Panc1 (cell line): ENCODE measurements around the gene TANGO2. TPM values are rescaled to one million over a fixed set of nuclear protein-coding genes. Genes with fewer than 3 reads are reported as not detected.
"Not testable (repeated sequence)": the region's sequence is repeated elsewhere in the genome, so short reads cannot be mapped to it uniquely, and the experiment has no call there.

Source experiments
- ATAC-seq: fragments of 200-7000 bp; cut with Tn5 transposase; 2 replicates; pipeline ENCODE4 v1.9.1; 2020; ENCODE audit warnings: mild to moderate bottlenecking, moderate library complexity
- BruUV-seq: library from RNA; stranded (reverse); fragments of 400-500 nt; replicated peaks from 2 replicates; lab custom pipeline; 2021; lab: Mats Ljungman, UMichigan
- CTCF ChIA-PET: fragments of 300-600 bp; sonication (Branson Sonifier 250); formaldehyde crosslinking; loops from one replicate; lab custom pipeline; 2022; ENCODE audit warnings: antibody characterized with exemption; lab: Charles Lee
- POLR2A ChIA-PET: fragments of 300-600 bp; sonication (Branson Sonifier 250); formaldehyde crosslinking; loops from one replicate; lab custom pipeline; 2022; ENCODE audit warnings: antibody characterized with exemption; lab: Charles Lee
- DNase-seq: peaks from one replicate; pipeline ENCODE4 v3.0.0-alpha.2; 2010; ENCODE audit warnings: low read depth, low spot score
- H3K27ac ChIP-seq: 2 replicates; pipeline ENCODE4 v1.5.1; 2011; ENCODE audit warnings: mild to moderate bottlenecking, low read length, inconsistent platforms
- H3K27me3 ChIP-seq: fragments of 200-500 bp; sonication (Bioruptor generic); 2 replicates; pipeline ENCODE4 v1.6.0; 2014; ENCODE audit warnings: low read length, inconsistent platforms; ENCODE audit not compliant: control insufficient read depth, insufficient read depth
- H3K36me3 ChIP-seq: fragments of 200-500 bp; sonication (Bioruptor generic); 2 replicates; pipeline ENCODE4 v1.5.1; 2014; ENCODE audit warnings: inconsistent platforms, mild to moderate bottlenecking, low read length, moderate library complexity; ENCODE audit not compliant: control insufficient read depth, insufficient read depth
- H3K4me1 ChIP-seq: 2 replicates; pipeline ENCODE4 v1.5.1; 2011; ENCODE audit warnings: inconsistent platforms, mild to moderate bottlenecking, low read length, moderate library complexity; ENCODE audit not compliant: control insufficient read depth, insufficient read depth
- H3K4me3 ChIP-seq, 2 experiments: 2 replicates each; pipeline ENCODE4 v1.5.1; 2011 to 2012; ENCODE audit warnings: low read depth in 2 of 2, low read length in 2 of 2, mild to moderate bottlenecking in 2 of 2, inconsistent platforms in 1 of 2, moderate library complexity in 1 of 2
- H3K9me3 ChIP-seq: fragments of 200-500 bp; sonication (Bioruptor generic); 2 replicates; pipeline ENCODE4 v1.5.1; 2014; ENCODE audit warnings: low read depth, mild to moderate bottlenecking, inconsistent platforms, low read length, moderate library complexity; ENCODE audit not compliant: control insufficient read depth, insufficient read depth
- CTCF ChIP-seq: fragments of 450-650 bp; IDR thresholded peaks from 2 replicates; pipeline ENCODE4 v1.5.1; 2017; ENCODE audit warnings: mild to moderate bottlenecking
- POLR2AphosphoS5 ChIP-seq: IDR thresholded peaks from 2 replicates; pipeline ENCODE4 v1.6.1; 2012; ENCODE audit warnings: mild to moderate bottlenecking, low read depth, low read length, moderate library complexity
- REST ChIP-seq, 2 experiments: IDR thresholded peaks; 2 replicates each; pipeline ENCODE4 v1.6.1; 2011 to 2012; ENCODE audit warnings: low read depth in 2 of 2, control low read depth in 1 of 2, low read length in 1 of 2, mild to moderate bottlenecking in 1 of 2, moderate library complexity in 1 of 2; ENCODE audit not compliant: insufficient read depth in 1 of 2
- SIN3A ChIP-seq: IDR thresholded peaks from 2 replicates; pipeline ENCODE4 v1.6.1; 2012; ENCODE audit warnings: low read depth, mild to moderate bottlenecking, low read length, moderate library complexity, borderline replicate concordance; ENCODE audit not compliant: insufficient read depth
- TCF7L2 ChIP-seq: IDR thresholded peaks from 2 replicates; pipeline ENCODE4 v1.6.1; 2011; ENCODE audit warnings: mild to moderate bottlenecking, low read depth, low read length, inconsistent platforms
- in situ Hi-C: cut with HindIII; loops from 2 replicates; pipeline ENCODE4 v1.10.0; 2016; ENCODE audit warnings: low sequenced_read_pairs, low pct_unique_long_range_greater_than_20kb
- intact Hi-C: fragments of 100-400 bp; cut with micrococcal nuclease; formaldehyde crosslinking; loops from one replicate; pipeline ENCODE4 v1.10.0; 2022; ENCODE audit not compliant: unreplicated experiment
- total RNA-seq: library from RNA; stranded (reverse); gene quantifications from one replicate; pipeline ENCODE4 v1.2.1, GENCODE V29; 2021; ENCODE audit not compliant: unreplicated experiment

Gene TANGO2
- total RNA-seq, 1 experiment from 2014 or later, result 32.2 TPM

- H3K27ac ChIP-seq, result no peak overlapping the region
- DNase-seq, result no peak
- no peaks in the 10 kb centered on the region for H3K9me3 ChIP-seq
- no peak for ATAC-seq
- intact Hi-C loops (no loop called here), in situ Hi-C loops (no loop called here)
- H3K27me3 ChIP-seq, result no peaks in the 10 kb centered on the region
- no peaks in the 10 kb centered on the region for H3K36me3 ChIP-seq
- H3K4me3 ChIP-seq, result no peak overlapping the region
- TF ChIP-seq CTCF (no peak), REST (IDR thresholded peaks at IDR 0.05; ENCODE audit: insufficient read depth in 1 of 2, low read depth in 2 of 2, low read length in 1 of 2) (no peak)
- CTCF ChIA-PET, result interaction anchor here (0.6 kb wide), 1 partner anchor 655 kb away, joined by 3 read pairs; no protein-coding TSS in a partner anchor
- POLR2A ChIA-PET, result interaction anchor here (0.7 kb wide), 1 partner anchor 12 kb away, joined by 12 read pairs; no protein-coding TSS in a partner anchor
- BruUV-seq, result no TSS peak
- H3K4me1 ChIP-seq, result no peaks in the 10 kb centered on the region
These were observed 45.9 kb downstream of the TANGO2 start for GRCh38 chr22:20066617-20067383.

- H3K27me3 ChIP-seq, H3K36me3 ChIP-seq, H3K4me3 ChIP-seq, DNase-seq, H3K9me3 ChIP-seq, ATAC-seq, H3K27ac ChIP-seq, H3K4me1 ChIP-seq, intact Hi-C loops, in situ Hi-C loops, BruUV-seq, POLR2A ChIA-PET: not testable (repeated sequence)
- CTCF ChIA-PET, result interaction anchor here (0.6 kb wide), 2 partner anchors 27 to 53 kb away, joined by 4 to 6 read pairs; no protein-coding TSS in a partner anchor
These were observed 46.4 kb downstream of the TANGO2 start for GRCh38 chr22:20067384-20067682.

GRCh38 chr22:20068640-20069039 lies 47.7 kb downstream of the TANGO2 start:
- BruUV-seq, result no TSS peak
- Histone ChIP-seq H3K36me3 (no peaks in the 10 kb centered on the region), H3K4me1 (no peaks in the 10 kb centered on the region), H3K27me3 (no peaks in the 10 kb centered on the region), H3K4me3 (no peak overlapping the region), H3K27ac (no peak overlapping the region), H3K9me3 (no peaks in the 10 kb centered on the region)
- in situ Hi-C loops, result no loop called here
- POLR2A ChIA-PET, result interaction anchor here (0.6 kb wide), 1 partner anchor 42 kb away, joined by 7 read pairs; no protein-coding TSS in a partner anchor
- CTCF ChIA-PET, result no interaction called here
- ATAC-seq (no peak), DNase-seq (no peak)
- intact Hi-C loops, result no loop called here
- TF ChIP-seq REST (IDR thresholded peaks at IDR 0.05; ENCODE audit: insufficient read depth in 1 of 2, low read depth in 2 of 2, low read length in 1 of 2) (no peak), SIN3A (no peak), CTCF (no peak), POLR2AphosphoS5 (no peak), TCF7L2 (no peak)
